ENCODE measurements around the gene ATAD5. TPM values are rescaled to one million over a fixed set of nuclear protein-coding genes. Genes with fewer than 3 reads are reported as not detected.

Gene ATAD5, protein sequence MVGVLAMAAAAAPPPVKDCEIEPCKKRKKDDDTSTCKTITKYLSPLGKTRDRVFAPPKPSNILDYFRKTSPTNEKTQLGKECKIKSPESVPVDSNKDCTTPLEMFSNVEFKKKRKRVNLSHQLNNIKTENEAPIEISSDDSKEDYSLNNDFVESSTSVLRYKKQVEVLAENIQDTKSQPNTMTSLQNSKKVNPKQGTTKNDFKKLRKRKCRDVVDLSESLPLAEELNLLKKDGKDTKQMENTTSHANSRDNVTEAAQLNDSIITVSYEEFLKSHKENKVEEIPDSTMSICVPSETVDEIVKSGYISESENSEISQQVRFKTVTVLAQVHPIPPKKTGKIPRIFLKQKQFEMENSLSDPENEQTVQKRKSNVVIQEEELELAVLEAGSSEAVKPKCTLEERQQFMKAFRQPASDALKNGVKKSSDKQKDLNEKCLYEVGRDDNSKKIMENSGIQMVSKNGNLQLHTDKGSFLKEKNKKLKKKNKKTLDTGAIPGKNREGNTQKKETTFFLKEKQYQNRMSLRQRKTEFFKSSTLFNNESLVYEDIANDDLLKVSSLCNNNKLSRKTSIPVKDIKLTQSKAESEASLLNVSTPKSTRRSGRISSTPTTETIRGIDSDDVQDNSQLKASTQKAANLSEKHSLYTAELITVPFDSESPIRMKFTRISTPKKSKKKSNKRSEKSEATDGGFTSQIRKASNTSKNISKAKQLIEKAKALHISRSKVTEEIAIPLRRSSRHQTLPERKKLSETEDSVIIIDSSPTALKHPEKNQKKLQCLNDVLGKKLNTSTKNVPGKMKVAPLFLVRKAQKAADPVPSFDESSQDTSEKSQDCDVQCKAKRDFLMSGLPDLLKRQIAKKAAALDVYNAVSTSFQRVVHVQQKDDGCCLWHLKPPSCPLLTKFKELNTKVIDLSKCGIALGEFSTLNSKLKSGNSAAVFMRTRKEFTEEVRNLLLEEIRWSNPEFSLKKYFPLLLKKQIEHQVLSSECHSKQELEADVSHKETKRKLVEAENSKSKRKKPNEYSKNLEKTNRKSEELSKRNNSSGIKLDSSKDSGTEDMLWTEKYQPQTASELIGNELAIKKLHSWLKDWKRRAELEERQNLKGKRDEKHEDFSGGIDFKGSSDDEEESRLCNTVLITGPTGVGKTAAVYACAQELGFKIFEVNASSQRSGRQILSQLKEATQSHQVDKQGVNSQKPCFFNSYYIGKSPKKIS (N-terminal part only)
- total RNA-seq = 0.89 and 3.0 TPM in 2 replicates

DNA sequence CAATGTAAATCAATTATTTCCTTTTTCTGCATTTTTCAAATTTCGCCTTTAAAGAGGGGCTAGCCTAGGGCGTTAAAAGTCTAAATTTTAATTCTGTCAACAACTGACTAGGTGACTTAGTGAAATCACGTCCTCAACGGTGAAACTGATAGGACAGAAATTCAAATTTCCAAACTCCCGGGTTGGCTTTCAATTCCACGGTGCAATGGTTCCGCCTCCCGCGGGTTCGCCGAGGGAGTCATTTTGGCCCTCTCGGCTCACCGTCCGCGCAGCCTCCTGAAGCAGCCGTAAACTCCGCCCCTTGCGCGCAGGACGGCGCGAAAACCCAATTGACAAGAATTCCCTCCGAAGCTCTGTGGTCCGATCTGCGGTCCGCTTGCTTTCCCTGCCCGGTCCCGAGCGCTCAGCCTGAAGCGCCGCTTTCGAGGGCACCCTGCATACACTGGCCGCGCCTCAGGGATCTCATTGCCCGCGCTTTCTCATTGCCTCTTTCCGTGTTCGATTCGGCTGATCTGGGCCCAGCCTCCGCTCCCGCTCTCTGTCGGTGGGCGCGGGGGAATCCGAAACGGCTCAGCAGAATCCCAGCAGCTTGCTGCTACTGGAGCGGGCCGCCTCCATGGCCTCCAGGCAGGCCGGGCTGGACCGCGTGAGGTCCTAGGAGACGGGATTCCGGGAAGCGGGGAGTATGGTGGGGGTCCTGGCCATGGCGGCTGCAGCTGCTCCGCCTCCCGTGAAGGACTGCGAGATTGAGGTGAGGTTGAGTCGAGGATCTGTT, at the start of gene ATAD5:
ATAD5 (plus strand) TSS at position 304 of the 775 bp plus-strand sequence; CDS start at position 686, 382 bp downstream.

DNA sequence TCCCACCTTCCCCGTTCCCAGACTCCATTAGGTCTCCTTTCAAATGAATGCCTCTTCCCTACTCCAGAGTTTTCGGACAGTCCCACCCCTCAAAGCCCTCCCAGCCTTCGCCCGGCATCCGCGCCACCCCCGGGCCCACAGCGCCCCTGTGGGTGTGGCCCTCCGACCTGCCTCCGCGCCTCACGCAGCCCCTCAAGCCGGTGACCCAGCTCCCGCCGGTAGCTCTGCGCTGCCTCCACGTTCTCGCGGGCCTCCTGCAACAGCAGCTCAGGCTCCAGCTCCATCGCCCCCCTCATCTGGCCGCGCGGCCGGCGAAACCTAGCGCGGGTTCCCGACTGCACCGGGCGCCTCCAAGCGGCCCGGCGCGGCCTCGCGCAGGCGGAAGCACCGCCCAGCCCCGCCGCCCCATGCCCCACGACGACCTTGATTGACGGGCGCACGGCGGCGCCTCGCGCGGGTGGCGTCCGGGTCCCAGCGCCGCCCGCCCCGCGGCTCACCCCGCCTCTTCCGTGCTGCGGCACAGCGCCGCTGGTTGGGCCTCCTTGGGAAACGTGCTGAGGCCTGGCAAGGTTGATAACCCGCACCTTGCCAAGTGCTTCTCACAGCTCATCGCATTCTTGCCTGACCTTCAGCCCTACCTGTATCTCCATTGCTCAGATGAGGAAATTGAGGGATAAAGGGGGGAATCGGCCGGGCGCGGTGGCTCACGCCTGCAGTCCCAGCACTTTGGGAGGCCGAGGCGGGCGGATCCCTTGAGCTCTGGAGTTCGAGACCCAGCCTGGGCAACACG, 7.2 kb upstream of the ATAD5 start, which contains the start of gene CRLF3:
CRLF3 (minus strand) TSS at position 337 of the 790 bp plus-strand sequence; CDS start at position 296, 41 bp downstream.

DNA sequence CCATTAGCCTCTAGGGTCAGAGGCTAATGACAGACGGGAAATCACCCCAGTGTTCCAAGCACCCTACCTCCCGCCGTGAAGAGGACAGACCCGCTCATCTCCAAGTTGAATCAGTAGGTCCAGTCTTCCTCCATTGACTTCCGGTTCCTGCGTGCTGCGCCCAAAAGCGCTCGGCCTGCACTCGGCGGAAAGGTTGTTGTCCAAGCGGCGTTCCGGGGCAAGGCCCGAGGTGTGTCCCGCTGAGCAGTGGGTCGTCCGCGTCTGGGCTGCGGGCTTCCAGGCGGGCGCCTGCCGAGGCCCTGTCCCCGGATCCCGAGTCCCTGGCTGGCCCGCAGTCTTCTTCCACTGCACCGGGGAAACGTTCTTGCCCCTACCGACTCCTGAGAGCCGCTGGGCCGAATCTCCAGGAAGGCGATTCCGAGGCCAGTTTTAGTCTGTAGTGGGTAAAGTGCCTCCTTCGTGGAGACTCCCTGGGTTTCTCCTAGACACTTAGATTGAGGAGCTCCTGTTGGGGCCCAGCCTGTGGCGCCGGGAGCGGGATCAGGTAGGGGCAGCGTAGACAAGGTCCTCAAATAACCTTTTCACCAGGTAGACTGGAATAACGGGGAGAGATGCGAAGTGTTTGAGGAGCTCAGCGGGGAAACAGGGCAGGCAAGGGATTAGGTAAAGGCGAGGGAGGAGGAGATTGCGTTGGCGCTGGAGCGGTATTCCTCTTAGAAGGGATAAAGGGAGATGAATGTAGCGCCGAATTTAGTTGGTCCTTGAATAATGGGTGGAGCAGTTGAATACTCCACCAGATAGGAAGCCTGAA, 74.5 kb downstream of the ATAD5 start, which contains the start of gene TEFM:
TEFM (minus strand) TSS at position 138 of the 811 bp plus-strand sequence; CDS start at position 98, 40 bp downstream.

GRCh38 chr17:30921544-30922196, 89.9 kb downstream of the ATAD5 start, which contains the start of gene ADAP2:
Gene ADAP2, plus strand, starts transcription at chr17:30921945. Its CDS starts 70 bp downstream, at chr17:30922015.

Other genes with a start within 250 kb of the ATAD5 start
- gene CRLF3, start 7.3 kb upstream of the ATAD5 start, total RNA-seq = 16.6 and 21.6 TPM in 2 replicates
- gene TEFM, start 74.3 kb downstream of the ATAD5 start, total RNA-seq = 8.0 and 13.1 TPM in 2 replicates
- 0.60 TPM in 1 of 2 replicates, not detected in the other for gene ADAP2, start 90.0 kb downstream of the ATAD5 start, total RNA-seq
- 6.8 and 7.8 TPM in 2 replicates for gene RNF135, start 139.1 kb downstream of the ATAD5 start, total RNA-seq